GM19240 (cell line): ENCODE data around the gene CTIF.

Experiments used
- DNase-seq: peaks from one replicate; pipeline ENCODE4 v3.0.0; 2011; ENCODE audit warnings: low spot score; ENCODE audit not compliant: insufficient read length

Gene CTIF

DNA sequence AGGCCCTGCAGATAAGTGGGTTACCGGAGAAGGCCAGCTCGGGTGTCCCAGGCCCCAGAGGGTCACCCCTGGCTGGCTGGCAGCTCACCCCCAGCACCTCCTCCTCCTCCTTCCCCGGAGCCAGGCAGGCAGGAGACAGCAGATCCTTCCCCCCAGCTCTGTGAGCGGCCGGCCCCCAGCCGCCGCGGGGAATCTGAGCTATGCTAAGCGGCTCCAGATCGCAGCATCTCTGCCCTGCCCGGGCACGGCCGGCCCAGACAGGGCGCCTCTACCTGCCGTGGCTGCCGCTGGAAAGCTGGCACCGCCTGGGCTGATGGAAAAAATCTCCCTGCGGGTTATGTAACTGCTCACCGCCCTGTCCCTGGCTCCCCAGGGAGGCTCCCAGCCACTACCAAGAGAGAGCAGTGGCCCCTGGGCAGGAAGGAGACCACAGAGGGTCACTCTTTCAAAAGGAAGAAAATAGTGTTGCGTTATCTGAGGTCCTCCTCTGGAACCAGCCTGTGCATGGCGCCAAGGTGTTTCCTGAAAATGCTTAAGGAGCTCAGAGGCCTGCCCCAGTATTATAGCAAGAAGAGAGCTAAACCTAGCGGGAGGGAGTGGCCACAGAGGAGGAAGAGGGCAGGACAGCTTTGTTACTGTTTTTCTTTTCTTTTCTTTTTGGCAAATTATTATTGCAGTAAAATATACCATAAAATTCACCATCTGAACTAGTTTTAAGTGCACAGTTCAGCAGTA, 233.0 kb downstream of the CTIF start:
- DNase-seq, result no peak

- no peak for DNase-seq
Measured at GRCh38 chr18:48772457-48772856, 233.6 kb downstream of the CTIF start.

- no peak for DNase-seq
Measured at GRCh38 chr18:48773821-48774220, 235.0 kb downstream of the CTIF start.

- DNase-seq, result no peak
Measured at GRCh38 chr18:48774941-48775340, 236.1 kb downstream of the CTIF start.

GRCh38 chr18:48775372-48776155, 236.7 kb downstream of the CTIF start:
- DNase-seq, result no peak

DNA sequence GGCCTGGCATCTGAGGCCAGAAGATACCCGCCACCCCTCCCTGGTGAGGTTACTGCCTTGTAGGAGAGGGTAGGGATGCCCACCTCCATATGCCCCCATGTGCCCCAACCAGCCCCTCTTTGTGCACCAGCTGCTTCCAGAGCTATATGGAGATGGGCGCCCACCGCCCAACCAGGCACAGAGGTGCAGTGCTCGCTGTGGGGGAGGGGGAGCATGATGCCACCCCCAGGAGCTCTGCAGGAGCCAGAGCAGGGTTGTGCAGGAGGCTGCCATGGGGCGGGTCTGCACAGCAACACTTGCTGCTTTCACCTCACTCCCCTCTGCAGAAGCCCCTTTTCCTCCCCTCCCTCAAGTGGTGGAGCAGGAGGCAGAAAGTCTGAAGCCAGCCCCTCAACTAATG, 237.3 kb downstream of the CTIF start:
- no peak for DNase-seq

DNA sequence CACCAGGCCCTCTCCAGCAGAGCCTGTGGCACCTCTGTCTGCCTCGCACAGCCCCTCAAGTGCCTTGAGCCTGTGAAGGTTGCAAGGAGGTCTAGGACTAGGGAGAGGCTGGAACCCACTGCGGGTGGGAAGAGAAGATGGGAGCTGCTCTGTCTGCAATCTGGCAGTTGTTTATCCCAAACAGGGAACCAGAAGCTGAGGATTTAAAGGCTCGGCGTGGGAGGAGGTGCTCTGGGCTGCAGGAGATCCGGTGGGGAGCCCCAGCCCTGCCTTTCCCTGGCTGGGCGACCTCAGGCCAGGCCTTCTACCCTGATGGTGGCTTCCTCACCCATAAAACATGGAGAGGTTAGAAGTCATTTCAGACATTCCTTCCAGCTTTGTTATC, 237.8 kb downstream of the CTIF start:
- no peak for DNase-seq

DNA sequence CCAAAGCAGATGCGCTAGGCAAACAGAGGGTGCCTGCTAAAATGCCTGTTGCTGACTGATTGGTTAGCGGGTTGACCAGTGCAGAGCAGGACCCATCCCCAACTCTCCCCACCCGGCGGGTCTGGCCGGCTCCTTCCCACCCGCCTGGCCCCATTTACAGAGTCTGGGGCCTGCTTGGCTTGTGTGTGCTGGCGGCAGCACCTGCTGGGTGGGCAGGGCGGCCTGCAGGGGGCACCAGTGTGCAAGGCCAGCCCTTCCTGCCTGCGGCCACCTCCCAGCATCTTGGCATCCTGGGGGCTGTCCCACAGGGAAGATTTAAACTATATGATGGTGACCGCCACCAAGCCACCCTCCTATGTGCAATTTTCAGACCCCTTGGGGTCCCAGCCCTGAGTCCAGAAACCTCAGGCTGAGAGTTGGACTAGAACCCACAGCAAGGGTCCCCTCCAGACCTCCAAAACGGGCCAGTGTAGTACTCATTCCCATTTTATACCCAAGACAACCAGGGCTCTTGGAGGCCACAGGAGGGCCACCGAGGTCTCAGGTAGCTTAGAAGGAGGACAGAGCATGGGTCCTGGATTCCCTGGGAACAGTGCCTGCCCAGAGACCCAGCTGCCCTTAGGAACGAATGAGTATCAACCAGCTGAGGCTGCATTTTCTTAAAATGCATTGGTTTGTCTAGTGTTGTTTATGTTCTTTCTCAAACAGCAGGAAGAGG, 238.4 kb downstream of the CTIF start:
- DNase-seq, result peak; percentile 84

GRCh38 chr18:48777744-48778116, 238.9 kb downstream of the CTIF start:
- DNase-seq, result no peak

GRCh38 chr18:48778344-48779011, 239.6 kb downstream of the CTIF start:
- DNase-seq, result no peak

DNA sequence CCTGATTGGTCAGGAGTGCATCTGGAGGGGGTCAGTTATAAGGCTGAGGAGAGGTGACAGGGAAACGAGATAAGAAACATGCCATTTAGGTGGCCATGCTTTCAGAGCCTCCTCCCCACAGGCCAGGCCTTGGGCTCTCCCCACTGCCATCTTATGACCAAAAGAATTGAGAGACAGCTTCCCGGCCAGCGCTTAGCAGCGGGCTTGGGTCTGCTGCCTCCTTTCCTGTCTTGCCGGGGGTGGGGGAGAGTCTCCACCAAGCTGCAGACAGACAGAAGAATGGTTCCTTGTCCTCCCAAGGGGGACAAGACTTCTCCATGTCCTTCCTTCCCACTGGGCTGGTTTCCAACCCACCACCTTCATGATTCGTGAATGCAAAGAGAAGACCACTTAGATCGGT, 240.6 kb downstream of the CTIF start:
- DNase-seq, result no peak

- no peak for DNase-seq
Measured at GRCh38 chr18:48780201-48780912, 241.5 kb downstream of the CTIF start.

DNA sequence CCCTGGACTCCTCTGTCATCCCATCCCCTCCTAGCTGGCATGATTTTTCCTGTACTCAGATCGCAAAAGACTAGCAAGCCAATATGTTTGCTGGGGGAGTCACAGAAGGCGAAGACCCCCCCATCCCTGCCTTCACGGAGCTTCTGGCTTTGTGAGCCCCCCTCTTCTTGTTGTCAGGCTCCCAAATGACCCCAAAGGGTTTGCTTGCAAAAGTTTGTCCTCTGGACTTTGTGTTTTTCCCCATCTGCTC, 242.0 kb downstream of the CTIF start:
- no peak for DNase-seq

DNA sequence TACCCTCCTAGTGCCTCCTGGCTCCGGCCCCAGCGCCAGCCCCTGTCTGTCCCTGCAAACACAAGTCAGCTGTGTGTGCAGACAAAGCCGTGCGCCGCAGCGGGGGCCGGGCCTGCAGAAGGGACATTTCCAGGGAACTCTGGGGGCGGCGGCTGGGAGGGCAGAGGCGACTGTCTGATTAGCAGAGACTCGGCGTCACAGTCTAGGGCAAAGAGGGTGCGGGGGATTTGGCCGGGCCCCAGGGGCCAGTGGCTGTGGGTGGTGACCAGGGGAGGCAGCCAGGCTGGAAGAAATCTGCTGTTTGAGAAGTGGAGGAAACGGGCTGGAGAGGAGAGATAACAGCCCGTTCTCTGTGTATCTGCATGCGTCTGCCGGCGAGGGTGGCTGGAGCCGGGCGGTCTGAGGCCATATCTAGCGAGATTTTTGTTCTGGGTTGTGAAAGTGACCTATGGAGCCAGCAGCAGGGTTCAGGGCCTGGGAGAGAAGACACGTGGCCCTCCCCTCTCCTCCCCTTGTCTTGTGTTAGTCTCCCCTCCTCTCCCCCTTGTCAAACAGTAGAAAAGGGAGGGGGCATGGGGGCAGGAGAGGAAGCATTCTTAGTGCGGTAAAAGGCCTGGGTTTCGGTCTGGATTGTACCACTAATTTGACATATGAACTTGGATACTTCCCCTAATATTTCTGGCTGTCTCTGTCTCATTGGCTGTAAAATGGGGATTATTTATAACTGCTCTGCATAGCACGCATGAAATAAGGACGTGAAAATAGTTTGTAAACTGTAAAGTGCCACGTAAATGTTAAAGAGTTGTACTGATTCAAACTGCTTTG, 242.5 kb downstream of the CTIF start:
- no peak for DNase-seq

DNA sequence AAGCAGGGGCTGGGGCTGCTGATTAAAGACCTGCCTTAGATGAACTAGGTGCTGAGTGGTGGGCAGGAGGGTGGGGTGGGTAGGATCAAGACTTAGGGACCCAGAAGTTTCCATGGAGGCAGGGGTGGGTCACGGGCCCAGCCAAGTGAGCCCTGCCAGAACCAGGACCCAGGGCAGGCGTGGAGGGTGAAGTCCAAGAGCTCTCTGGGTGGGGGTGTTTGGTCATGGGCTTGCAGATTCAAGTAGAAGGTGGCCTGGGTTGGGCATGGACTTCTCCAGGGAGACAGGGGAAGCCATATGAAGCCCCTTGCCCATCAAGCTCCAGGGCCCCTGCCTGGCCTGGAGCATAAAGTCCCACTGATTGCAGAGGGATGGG, 243.1 kb downstream of the CTIF start:
- DNase-seq, result no peak

DNA sequence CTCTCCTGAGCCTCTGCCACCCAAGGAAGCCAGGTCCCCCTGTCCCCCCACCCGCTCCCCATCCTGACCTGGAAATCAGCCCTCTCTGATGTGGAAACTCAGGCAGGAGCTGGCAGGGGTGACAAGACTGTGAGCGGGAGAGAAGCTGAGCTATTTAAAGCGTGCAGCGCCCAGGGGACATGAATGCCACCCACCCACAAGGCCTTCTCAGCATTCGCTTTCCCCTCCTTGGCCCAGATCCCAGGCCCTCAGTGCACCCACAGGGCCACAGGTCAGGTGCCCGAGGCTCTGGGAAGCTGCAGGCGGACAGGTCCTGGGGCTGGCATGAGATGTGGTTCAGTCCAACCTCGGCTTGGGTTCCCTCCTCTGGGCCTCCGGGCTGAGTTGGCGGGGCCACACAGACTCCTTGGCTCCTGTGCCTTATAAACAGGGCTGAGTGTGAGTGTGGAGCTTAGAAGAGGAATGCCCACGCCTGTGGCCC, 243.6 kb downstream of the CTIF start:
- no peak for DNase-seq

DNA sequence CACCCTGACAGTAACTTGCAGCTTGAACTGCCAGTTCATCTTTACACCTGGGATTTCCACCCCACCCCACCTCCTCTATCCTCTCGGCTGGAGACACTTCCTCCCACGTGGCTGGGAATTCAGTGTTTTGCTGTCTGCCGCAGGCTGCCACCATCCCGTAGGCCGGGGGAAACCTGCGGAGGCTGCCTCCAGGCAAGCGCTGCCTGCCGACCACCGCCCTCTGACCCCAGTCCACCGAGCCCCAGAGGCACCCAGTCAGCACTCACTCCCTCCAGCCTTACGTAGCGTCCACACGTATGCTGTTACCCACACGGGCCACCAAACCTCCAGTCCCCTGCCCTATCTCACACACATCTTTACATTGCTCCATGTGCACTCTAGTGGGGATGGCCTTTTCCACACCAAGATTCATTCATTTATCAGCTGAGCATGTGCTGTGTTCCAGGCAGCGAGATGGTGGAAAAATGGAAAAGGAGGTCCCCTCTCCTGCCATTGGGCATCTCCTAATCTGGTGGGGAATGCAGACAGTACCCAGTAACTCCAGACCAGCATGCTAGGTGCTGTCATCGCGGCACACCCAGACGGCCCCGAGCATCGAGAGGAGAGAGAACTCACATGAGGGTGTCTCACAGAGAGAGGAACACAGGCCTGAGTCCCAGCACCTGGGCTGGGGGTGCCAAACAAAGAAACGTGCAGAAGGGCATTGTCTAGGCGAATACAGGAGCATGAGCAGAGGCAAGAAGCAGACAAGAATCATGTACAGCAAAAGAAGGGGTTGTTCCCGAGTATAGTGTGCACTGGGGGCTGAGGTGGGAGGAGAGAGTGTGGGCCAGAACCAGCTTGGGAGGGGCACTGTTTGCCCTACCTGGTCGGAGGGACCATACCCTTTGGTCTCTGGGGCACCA, 245.0 kb downstream of the CTIF start:
- DNase-seq, result no peak

DNA sequence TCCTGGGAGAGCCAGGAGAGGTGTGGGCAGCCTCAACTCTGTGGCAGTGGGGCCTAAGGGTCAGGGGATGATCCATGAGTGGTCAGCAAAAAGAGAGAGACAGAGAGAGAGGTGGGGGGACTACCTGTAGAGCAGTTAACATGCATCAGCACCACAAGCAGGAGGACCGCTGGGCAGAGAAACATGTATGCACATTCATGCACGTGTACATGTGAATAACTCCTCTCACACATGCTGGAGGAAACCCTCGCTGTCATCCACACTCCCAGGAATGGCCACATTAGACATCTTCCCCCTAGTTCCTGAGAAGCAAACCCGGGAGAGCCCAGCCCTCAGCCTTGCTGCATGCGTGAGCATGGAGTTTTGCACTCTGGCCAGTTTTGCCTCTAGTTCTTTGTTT, 245.8 kb downstream of the CTIF start:
- DNase-seq, result no peak

- peak; percentile 95 for DNase-seq
Measured at GRCh38 chr18:48785091-48785614, 246.3 kb downstream of the CTIF start.
